HepG2 (cell line): ENCODE results near the gene RRP36. TPM values are rescaled to one million over a fixed set of nuclear protein-coding genes. Genes with fewer than 3 reads are reported as not detected.

ENCODE experiments used
- ELF1 ChIP-seq: sonication (generic); formaldehyde crosslinking; IDR thresholded peaks from 2 replicates; pipeline ENCODE4 v1.4.0; 2020; ENCODE audit warnings: missing genetic modification reagents
- FOXM1 ChIP-seq: sonication (generic); formaldehyde crosslinking; IDR thresholded peaks from 2 replicates; pipeline ENCODE4 v1.5.0; 2020; ENCODE audit warnings: missing genetic modification reagents
- HNF1A ChIP-seq, 2 experiments: sonication (generic) in 1 of 2; formaldehyde crosslinking in 1 of 2; IDR thresholded peaks; 2 replicates each; pipeline versions ENCODE4 v1.4.0 to v1.6.1; 2016 to 2020; ENCODE audit warnings: borderline replicate concordance in 1 of 2, low read depth in 1 of 2, mild to moderate bottlenecking in 1 of 2, missing genetic modification reagents in 1 of 2
- KDM5B ChIP-seq: sonication (generic); formaldehyde crosslinking; IDR thresholded peaks from 2 replicates; pipeline ENCODE4 v1.4.0; 2020; ENCODE audit warnings: missing genetic modification reagents, mild to moderate bottlenecking, borderline replicate concordance
- MLX ChIP-seq: IDR thresholded peaks from 2 replicates; pipeline ENCODE4 v1.6.1; 2016
- MLXIP ChIP-seq: sonication (generic); formaldehyde crosslinking; IDR thresholded peaks from 2 replicates; pipeline ENCODE4 v1.9.0; 2021; ENCODE audit warnings: missing genetic modification reagents, borderline replicate concordance
- NCOA1 ChIP-seq: sonication (generic); formaldehyde crosslinking; IDR thresholded peaks from 2 replicates; pipeline ENCODE4 v1.9.0; 2021; ENCODE audit warnings: missing genetic modification reagents
- RNF219 ChIP-seq: sonication (generic); formaldehyde crosslinking; IDR thresholded peaks from 2 replicates; pipeline ENCODE4 v1.5.0; 2020; ENCODE audit warnings: mild to moderate bottlenecking, missing genetic modification reagents
- ZBTB10 ChIP-seq: sonication (generic); formaldehyde crosslinking; IDR thresholded peaks from 2 replicates; pipeline ENCODE4 v1.4.0; 2020; ENCODE audit warnings: missing genetic modification reagents, borderline replicate concordance
- ZBTB42 ChIP-seq: sonication (generic); formaldehyde crosslinking; IDR thresholded peaks from 2 replicates; pipeline ENCODE4 v1.5.0; 2020; ENCODE audit warnings: mild to moderate bottlenecking, missing genetic modification reagents
- ZBTB44 ChIP-seq: sonication (generic); formaldehyde crosslinking; IDR thresholded peaks from 2 replicates; pipeline ENCODE4 v1.4.0; 2020; ENCODE audit warnings: missing genetic modification reagents
- ZNF496 ChIP-seq: sonication (generic); formaldehyde crosslinking; IDR thresholded peaks from 2 replicates; pipeline ENCODE4 v1.8.1; 2023; ENCODE audit warnings: mild to moderate bottlenecking, moderate library complexity, missing genetic modification reagents; ENCODE audit not compliant: insufficient replicate concordance
- polyA plus RNA-seq, 8 experiments: library from polyadenylated mRNA; depleted of rRNA in 3 of 8; stranded (reverse) in 7 of 8; unstranded in 1 of 8; fragments of >200 nt; fragmentation: Illumina TruSeq in 4 of 8; extraction: Trizol in 4 of 8; gene quantifications; 2 replicates each; pipeline versions ENCODE4 v1.2.1 to v1.2.3, GENCODE V29; 2011 to 2016; ENCODE audit warnings: low read depth in 4 of 8, missing spikeins in 1 of 8, mixed read lengths in 1 of 8; ENCODE audit not compliant: insufficient read depth in 1 of 8
- total RNA-seq, 5 experiments: library from RNA; depleted of rRNA; stranded (reverse); fragments of >200 nt; fragmentation: Illumina TruSeq; extraction: Trizol; gene quantifications; 2 replicates each; pipeline ENCODE4 v1.2.3, GENCODE V29; 2016; ENCODE audit warnings: low read depth in 1 of 5

Gene RRP36
- total and polyA plus RNA-seq, 2 of the 13 experiments (the other 11 are each of a cell fraction or from before 2014, with no cell fraction given), result 29.5 to 144 TPM

GRCh38 chr6:42978839-42979522 is 42.4 kb upstream of the RRP36 start, which contains the start of gene PEX6 (continued):
- no peak for TF ChIP-seq ZBTB10
- peak; percentile 31; the same call in 1 of the 2 replicates for TF ChIP-seq HNF1A (IDR thresholded peaks at IDR 0.05; ENCODE audit: low read depth)
- TF ChIP-seq HNF1A (CRISPR knock-in tag; IDR thresholded peaks at IDR 0.05; ENCODE audit: borderline replicate concordance), result peak; percentile 9; the same call in 1 of the 2 replicates
- no peak for TF ChIP-seq MLXIP (CRISPR knock-in tag)
- TF ChIP-seq MLX (CRISPR knock-in tag), result peak; percentile 61; the same call in 1 of the 2 replicates
- no peak for TF ChIP-seq FOXM1
- TF ChIP-seq NCOA1, result 0 out of 2 replicates have a peak, but pooled peaks have one; percentile 55
- TF ChIP-seq ZBTB44 (CRISPR knock-in tag), result no peak
- TF ChIP-seq ZBTB42 (CRISPR knock-in tag), result peak; percentile 87; the same call in 1 of the 2 replicates
- TF ChIP-seq ELF1, result peak; percentile 93
- no peak for TF ChIP-seq ZNF496 (CRISPR knock-in tag)
- 0 out of 2 replicates have a peak, but pooled peaks have one; percentile 53 for TF ChIP-seq RNF219
- peak; percentile 36; the same call in 1 of the 2 replicates for TF ChIP-seq KDM5B
